Right cardiac atrium (tissue), 5 donors: ENCODE data around the gene VWA8. TPM values are rescaled to one million over a fixed set of nuclear protein-coding genes. Genes with fewer than 3 reads are reported as not detected.

Source experiments
- ATAC-seq, 2 donors: fragments of 200-7000 bp; cut with Tn5 transposase; one replicate each; pipeline versions ENCODE4 v1.8.0 to v1.9.1; 2020; ENCODE audit warnings: moderate library complexity in 2 of 2, mild to moderate bottlenecking in 1 of 2
- DNase-seq, 3 donors: peaks; one replicate each; pipeline ENCODE4 v3.0.0-alpha.2; 2020
- H3K27ac ChIP-seq: one replicate; pipeline ENCODE4 v1.5.1; 2013; ENCODE audit warnings: mild to moderate bottlenecking, low read length, control low read depth, moderate library complexity
- H3K27me3 ChIP-seq: one replicate; pipeline ENCODE4 v1.6.1; 2013; ENCODE audit not compliant: control insufficient read depth, insufficient read depth
- H3K4me1 ChIP-seq: one replicate; pipeline ENCODE4 v1.6.1; 2013; ENCODE audit warnings: low read length; ENCODE audit not compliant: control insufficient read depth, insufficient read depth
- H3K4me3 ChIP-seq: one replicate; pipeline ENCODE4 v1.5.1; 2013; ENCODE audit warnings: low read length, control low read depth
- H3K9me3 ChIP-seq: one replicate; pipeline ENCODE4 v1.6.1; 2013; ENCODE audit warnings: low read length; ENCODE audit not compliant: control insufficient read depth
- WGBS: extraction: QIAGEN DNeasy Blood & Tissue Kit; methylation state at CpG from one replicate; pipeline ENCODE4 v1.1.7; 2013; 5-methylcytosine and 5-hydroxymethylcytosine counted together
- intact Hi-C, 4 donors: fragments of 100-400 bp; cut with DNase I; formaldehyde crosslinking; loops; one replicate each; pipeline versions ENCODE4 v1.11.0 to v1.14.0; 2022 to 2023
- polyA plus RNA-seq: library from polyadenylated mRNA; stranded (reverse); fragments of 200-250 nt; gene quantifications from one replicate; pipeline ENCODE4 v1.2.3, GENCODE V29; 2013
- total RNA-seq, 4 donors: library from RNA; stranded (reverse); fragmentation: NEBNext Ultra II Directional; extraction: Animal tissue kit (Norgen Biotek cat#: 25700); gene quantifications; one replicate each; pipeline ENCODE4 v1.2.1, GENCODE V29; 2021
- donor health status: healthy with polysubstance abuse.
- donor health status: DM: no; HTN: yes; CAD: no.
- donor health status: DM: no; HTN: no; CAD: no.
- donor health status: DM: no; HTN: yes; CAD: no; lungs with severe emphysema.
- donor health status: DM: yes; HTN: yes; CAD: no.

The VWA8 gene
- total and polyA plus RNA-seq, 5 donors = 11.7 to 41.7 (median 34.0) TPM

DNA sequence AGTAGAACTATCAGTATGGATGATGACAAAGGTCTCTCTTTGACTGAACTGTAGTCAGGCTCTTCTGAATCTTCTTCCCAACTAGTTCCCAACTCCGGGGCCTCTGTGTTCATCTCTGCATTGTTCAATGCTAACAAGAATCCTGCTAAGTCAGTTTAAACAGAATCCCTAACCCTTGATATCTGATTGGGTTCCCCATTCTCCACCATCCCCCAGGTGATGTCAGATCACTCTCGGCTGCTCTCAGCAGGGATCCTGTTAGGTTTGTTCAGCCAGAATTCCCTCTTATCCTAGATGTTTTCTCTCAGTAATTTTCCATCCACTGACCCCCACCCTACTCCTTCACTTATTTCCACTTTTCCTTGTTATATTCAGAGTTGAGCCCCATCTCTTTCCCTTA is 280.0 kb downstream of the VWA8 start:
- ATAC-seq (no peak), DNase-seq (no peak)
- H3K27ac ChIP-seq = no peak overlapping the region
- WGBS = 90% methylated on average over 2 of the region's 2 CpGs
- H3K9me3 ChIP-seq = no peaks in the 10 kb centered on the region
- peaks cover 2% of the 10 kb centered on the region for H3K4me1 ChIP-seq
- intact Hi-C loops = no loop called here
- no peaks in the 10 kb centered on the region for H3K27me3 ChIP-seq
- H3K4me3 ChIP-seq = no peak overlapping the region

DNA sequence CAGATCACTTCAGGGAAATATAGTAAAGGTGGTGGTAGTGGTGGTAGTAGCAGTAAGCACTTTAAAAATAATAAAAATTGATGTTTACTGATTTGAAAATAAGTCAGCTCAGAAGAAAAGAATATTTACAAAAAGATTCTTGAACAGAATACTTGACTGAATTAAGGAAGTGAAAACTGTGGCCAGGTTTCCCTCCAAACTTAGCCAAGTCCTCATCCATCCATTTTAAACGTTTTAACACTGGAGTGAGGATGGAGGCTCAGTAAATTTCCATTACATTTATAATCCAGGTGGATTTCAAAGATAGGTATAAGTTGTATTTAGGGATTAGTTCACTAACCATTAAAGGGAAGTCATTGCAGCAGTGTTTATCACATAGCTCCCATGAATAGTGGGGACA is 282.1 kb downstream of the VWA8 start:
- no peak overlapping the region for H3K27ac ChIP-seq

GRCh38 chr13:41678249-41678648 is 282.7 kb downstream of the VWA8 start:
- no peaks in the 10 kb centered on the region for H3K27me3 ChIP-seq
- 51% methylated on average over 3 of the region's 3 CpGs for WGBS
- peaks cover 2% of the 10 kb centered on the region for H3K4me1 ChIP-seq
- no peak overlapping the region for H3K27ac ChIP-seq
- intact Hi-C loops = no loop called here
- ATAC-seq = peak in 1 of 2 donors; percentile 42
- no peaks in the 10 kb centered on the region for H3K9me3 ChIP-seq
- H3K4me3 ChIP-seq = no peak overlapping the region
- DNase-seq = no peak

More for the DNA sequence above, 282.1 kb downstream of the VWA8 start:
- Histone ChIP-seq H3K4me3 (no peak overlapping the region), H3K9me3 (no peaks in the 10 kb centered on the region), H3K27me3 (no peaks in the 10 kb centered on the region), H3K4me1 (peaks cover 2% of the 10 kb centered on the region)
- intact Hi-C loops = no loop called here
- 13% methylated on average over 1 of the region's 1 CpG for WGBS
- ATAC-seq (no peak), DNase-seq (no peak)

DNA sequence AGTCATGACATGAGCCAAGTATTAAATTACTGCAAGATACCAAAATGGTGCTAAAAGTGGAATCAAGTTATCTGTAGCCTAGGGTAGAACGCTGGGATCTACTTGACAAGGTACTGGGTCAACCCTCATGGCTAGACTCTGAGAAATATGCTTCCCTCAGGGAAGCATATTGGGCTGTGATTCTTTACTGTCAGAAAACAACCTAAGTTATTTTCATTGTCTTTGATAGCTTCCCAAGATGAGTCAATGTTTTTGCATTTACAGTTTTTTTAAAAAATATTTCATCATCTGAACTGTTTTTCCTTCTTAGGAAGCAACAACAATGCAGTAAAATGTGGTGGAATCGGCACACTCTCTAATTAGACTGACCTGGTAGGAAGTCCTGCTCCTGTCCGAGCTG is 285.6 kb downstream of the VWA8 start:
- WGBS = 81% methylated on average over 3 of the region's 3 CpGs
- ATAC-seq (no peak), DNase-seq (no peak)
- intact Hi-C loops = no loop called here
- Histone ChIP-seq H3K27ac (no peak overlapping the region), H3K4me1 (peaks cover 2% of the 10 kb centered on the region), H3K4me3 (no peak overlapping the region), H3K27me3 (no peaks in the 10 kb centered on the region), H3K9me3 (no peaks in the 10 kb centered on the region)

GRCh38 chr13:41674246-41674645 is 286.7 kb downstream of the VWA8 start:
- WGBS = 50% methylated on average over 2 of the region's 2 CpGs
- Histone ChIP-seq H3K4me1 (peaks cover 2% of the 10 kb centered on the region), H3K27me3 (no peaks in the 10 kb centered on the region), H3K4me3 (no peak overlapping the region), H3K27ac (no peak overlapping the region), H3K9me3 (no peaks in the 10 kb centered on the region)
- DNase-seq (no peak), ATAC-seq (no peak)
- intact Hi-C loops = no loop called here

DNA sequence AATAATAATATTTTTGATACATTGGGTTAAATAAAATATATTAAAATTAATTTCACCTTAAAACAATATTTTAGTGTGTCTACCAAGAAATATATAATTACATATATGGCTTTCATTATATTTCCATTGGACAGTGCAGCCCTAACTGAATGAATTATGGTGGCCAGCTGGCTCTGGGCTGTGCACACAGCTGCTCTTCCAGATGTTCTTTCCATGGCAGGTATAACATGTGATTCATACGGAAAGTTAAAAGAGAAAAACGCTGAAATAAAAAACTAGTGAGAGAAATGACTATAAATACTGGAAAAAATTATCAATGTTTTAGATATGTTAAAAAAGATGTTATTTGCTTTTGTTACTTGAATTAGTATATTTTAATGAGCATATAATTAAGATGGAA is 287.3 kb downstream of the VWA8 start:
- DNase-seq = no peak
- no peak overlapping the region for H3K4me3 ChIP-seq
- no peaks in the 10 kb centered on the region for H3K9me3 ChIP-seq
- no peaks in the 10 kb centered on the region for H3K27me3 ChIP-seq
- intact Hi-C loops = no loop called here
- no peak overlapping the region for H3K27ac ChIP-seq
- 83% methylated on average over 2 of the region's 2 CpGs for WGBS
- H3K4me1 ChIP-seq = peaks cover 2% of the 10 kb centered on the region
- ATAC-seq = no peak

DNA sequence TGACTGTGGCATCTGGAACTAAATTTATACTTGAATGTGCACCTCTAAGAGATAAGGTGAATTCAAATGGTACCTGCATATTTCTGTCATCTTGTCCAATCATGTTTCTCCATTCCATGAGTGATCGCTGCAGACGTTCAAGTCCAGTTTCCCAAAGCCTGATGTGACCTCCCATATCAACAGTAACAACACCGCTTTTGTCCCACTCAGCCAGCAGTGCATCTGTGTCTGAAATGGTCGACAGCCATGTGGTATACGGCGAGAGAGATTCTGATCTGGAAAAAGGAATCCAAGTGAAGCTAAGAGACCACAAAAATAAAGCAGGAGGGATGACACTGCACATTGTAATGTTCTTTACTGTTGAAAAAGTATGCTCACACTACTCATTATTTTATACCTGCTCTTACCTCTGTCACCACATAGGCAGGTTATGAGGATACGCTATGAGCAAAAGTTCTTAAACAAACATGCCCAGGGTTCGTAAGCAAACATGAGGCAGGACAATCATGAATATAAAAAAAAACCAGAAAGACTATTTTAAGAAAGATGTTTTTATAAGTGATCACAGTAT is 290.0 kb downstream of the VWA8 start:
- no peaks in the 10 kb centered on the region for H3K4me1 ChIP-seq
- no peak overlapping the region for H3K27ac ChIP-seq
- H3K27me3 ChIP-seq = no peaks in the 10 kb centered on the region
- no peak for DNase-seq
- no peak for ATAC-seq
- 62% methylated on average over 8 of the region's 8 CpGs for WGBS
- H3K9me3 ChIP-seq = no peaks in the 10 kb centered on the region
- intact Hi-C loops = no loop called here
- H3K4me3 ChIP-seq = no peak overlapping the region

GRCh38 chr13:41668130-41668757 is 292.7 kb downstream of the VWA8 start:
- Histone ChIP-seq H3K27me3 (no peaks in the 10 kb centered on the region), H3K4me1 (no peaks in the 10 kb centered on the region), H3K27ac (no peak overlapping the region), H3K9me3 (no peaks in the 10 kb centered on the region), H3K4me3 (no peak overlapping the region)
- intact Hi-C loops = loop anchor here (5.0 to 10.0 kb wide), 2 partner anchors 444 to 447 kb away; no protein-coding TSS in a partner anchor
- DNase-seq (peak in 2 of 3 donors; percentile 23 to 56), ATAC-seq (peak; percentile 94 to 97)
- WGBS = 5% methylated on average over 1 of the region's 1 CpG

DNA sequence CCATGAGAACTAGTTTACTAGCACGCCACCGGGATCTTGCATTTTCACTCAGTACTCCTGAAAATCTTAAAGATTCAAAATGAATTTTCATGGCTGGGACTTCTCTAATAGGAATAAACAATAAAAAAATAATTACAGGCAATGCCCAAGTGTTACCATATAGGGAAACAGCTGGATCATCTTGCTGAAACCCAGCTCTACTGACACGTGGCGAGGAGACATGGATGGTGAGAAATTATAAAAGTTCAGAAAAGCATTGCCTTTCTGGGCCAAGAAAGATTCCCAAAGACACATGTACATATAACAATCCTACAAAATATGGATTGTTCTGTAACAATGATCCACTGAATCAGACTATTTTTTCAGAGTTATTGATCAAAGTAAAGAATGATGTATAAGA is 294.3 kb downstream of the VWA8 start:
- Histone ChIP-seq H3K27me3 (no peaks in the 10 kb centered on the region), H3K4me1 (no peaks in the 10 kb centered on the region), H3K27ac (no peak overlapping the region), H3K9me3 (no peaks in the 10 kb centered on the region), H3K4me3 (no peak overlapping the region)
- intact Hi-C loops = loop anchor here (5.0 to 10.0 kb wide), 2 partner anchors 446 to 448 kb away; no protein-coding TSS in a partner anchor
- WGBS = 89% methylated on average over 4 of the region's 4 CpGs
- DNase-seq (no peak), ATAC-seq (no peak)

- ATAC-seq (no peak), DNase-seq (no peak)
- no peak overlapping the region for H3K27ac ChIP-seq
- H3K9me3 ChIP-seq = no peaks in the 10 kb centered on the region
- WGBS = 72% methylated on average over 2 of the region's 2 CpGs
- intact Hi-C loops = loop anchor here in 2 of 4 donors (10.0 kb wide), 1 partner anchor 454 kb away; no protein-coding TSS in a partner anchor
- no peak overlapping the region for H3K4me3 ChIP-seq
- H3K4me1 ChIP-seq = no peaks in the 10 kb centered on the region
- H3K27me3 ChIP-seq = no peaks in the 10 kb centered on the region
These were observed 300.5 kb downstream of the VWA8 start for GRCh38 chr13:41660411-41660810.

DNA sequence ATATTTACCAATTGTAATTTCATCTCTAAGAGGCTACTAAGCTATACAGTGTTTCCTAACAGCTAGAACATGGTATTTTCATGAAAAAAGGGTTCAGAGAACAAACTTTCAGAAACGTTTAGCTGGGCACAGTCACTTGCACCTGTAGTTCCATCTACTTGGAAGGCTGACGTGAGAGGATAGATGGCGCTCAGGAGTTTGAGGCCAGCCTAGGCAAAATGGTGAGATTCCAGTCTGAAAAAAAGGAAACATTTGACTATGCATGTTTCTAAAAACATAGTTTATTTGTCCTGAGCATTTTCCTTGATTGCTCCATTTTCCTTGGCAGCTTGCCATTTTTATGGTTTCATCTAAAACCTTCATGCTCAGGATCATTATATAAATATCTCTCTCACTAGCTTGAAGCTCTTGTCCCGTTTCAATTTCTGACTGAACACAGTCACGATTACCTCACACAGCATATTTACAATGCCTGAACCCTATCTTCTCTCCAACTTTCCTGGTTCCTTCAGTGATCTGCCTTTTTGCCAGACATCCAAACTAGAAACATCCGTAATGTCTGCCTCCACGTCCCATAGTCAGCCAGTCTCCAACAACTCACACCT is 302.8 kb downstream of the VWA8 start:
- Histone ChIP-seq H3K9me3 (no peaks in the 10 kb centered on the region), H3K4me3 (no peak overlapping the region), H3K27me3 (no peaks in the 10 kb centered on the region), H3K27ac (no peak overlapping the region), H3K4me1 (no peaks in the 10 kb centered on the region)
- WGBS = 79% methylated on average over 7 of the region's 7 CpGs
- ATAC-seq (no peak), DNase-seq (no peak)
- intact Hi-C loops = loop anchor here in 1 of 4 donors (5.0 to 10.0 kb wide), 2 partner anchors 246 to 303 kb away; no protein-coding TSS in a partner anchor
